Activated CD8-positive, alpha-beta memory T cell treated with anti-CD3 and anti-CD28 coated beads, Interleukin-2, amount 10 ng/mL, durations not matched to agents 7 days and 5 days (primary cell): ENCODE data around the gene ZNF497. TPM values are rescaled to one million over a fixed set of nuclear protein-coding genes. Genes with fewer than 3 reads are reported as not detected.
"Not testable (repeated sequence)": the region's sequence is repeated elsewhere in the genome, so short reads cannot be mapped to it uniquely, and the experiment has no call there.

ENCODE experiments used
- ATAC-seq: fragments of 150-1000 bp; cut with Tn5 transposase; one replicate; pipeline ENCODE4 v1.10.0; 2021; ENCODE audit warnings: moderate library complexity
- CTCF ChIA-PET: fragments of 350-600 bp; sonication (Branson Sonifier 250); formaldehyde crosslinking; loops from one replicate; lab custom pipeline; 2021; ENCODE audit warnings: antibody characterized with exemption; lab: Charles Lee
- DNase-seq: peaks from one replicate; pipeline ENCODE4 v3.0.0-alpha.2; 2020
- H3K27ac Mint-ChIP-seq: one replicate; pipeline ENCODE4 v1.8.0; 2021; ENCODE audit warnings: mild to moderate bottlenecking, mixed read lengths
- H3K27me3 Mint-ChIP-seq: one replicate; pipeline ENCODE4 v1.8.0; 2021; ENCODE audit warnings: mixed read lengths
- H3K36me3 Mint-ChIP-seq: one replicate; pipeline ENCODE4 v1.8.0; 2021; ENCODE audit warnings: mild to moderate bottlenecking, mixed read lengths
- H3K4me1 Mint-ChIP-seq: one replicate; pipeline ENCODE4 v1.8.0; 2021; ENCODE audit warnings: mixed read lengths
- H3K4me3 Mint-ChIP-seq: one replicate; pipeline ENCODE4 v1.8.0; 2021; ENCODE audit warnings: mild to moderate bottlenecking, moderate library complexity, mixed read lengths
- H3K9me3 Mint-ChIP-seq: one replicate; pipeline ENCODE4 v1.8.0; 2022; ENCODE audit warnings: low read depth, mixed read lengths
- total RNA-seq, 2 experiments: library from RNA; stranded (reverse); gene quantifications; one replicate each; pipeline ENCODE4 v1.2.3, GENCODE V29; 2021

Gene ZNF497
- total RNA-seq, 2 experiments from 2014 or later, result 0.87 to 0.91 TPM

DNA sequence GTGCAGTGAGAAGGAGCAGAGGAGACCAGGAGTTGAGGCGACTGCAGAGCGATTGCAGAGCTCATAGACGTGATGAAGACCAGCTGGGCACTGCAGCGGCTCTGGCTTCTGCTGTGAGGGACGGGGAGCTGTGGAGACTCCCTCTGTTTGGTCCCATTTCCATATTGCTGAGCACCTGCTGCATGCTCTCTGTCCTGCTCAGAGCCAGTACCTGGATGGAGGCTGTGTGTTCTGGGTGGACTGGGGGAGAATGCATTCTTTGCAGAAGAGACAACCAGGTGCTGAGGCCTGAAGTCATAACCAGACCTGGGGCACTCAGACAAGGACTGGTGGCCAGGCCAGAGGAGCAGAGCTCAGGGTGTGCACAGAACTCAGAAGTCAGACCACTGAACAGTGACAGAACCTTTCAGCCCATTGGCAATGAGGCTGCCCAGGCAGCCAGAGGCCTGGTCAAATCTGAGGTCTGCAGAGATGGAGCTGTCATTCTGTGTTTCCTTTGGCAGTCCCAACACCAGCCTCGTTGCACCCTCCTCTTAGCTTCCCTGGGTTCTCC lies 8.0 kb downstream of the ZNF497 start:
- H3K9me3 Mint-ChIP-seq, result no peaks in the 10 kb centered on the region
- CTCF ChIA-PET, result no interaction called here
- no peak overlapping the region for H3K4me3 Mint-ChIP-seq
- H3K27ac Mint-ChIP-seq, result no peak overlapping the region
- no peaks in the 10 kb centered on the region for H3K27me3 Mint-ChIP-seq
- DNase-seq (no peak), ATAC-seq (no peak)
- peaks cover 10% of the 10 kb centered on the region for H3K36me3 Mint-ChIP-seq
- H3K4me1 Mint-ChIP-seq, result peaks cover 30% of the 10 kb centered on the region

GRCh38 chr19:58353717-58354477 lies 8.7 kb downstream of the ZNF497 start:
- Mint-ChIP-seq H3K27me3 (no peaks in the 10 kb centered on the region), H3K9me3 (no peaks in the 10 kb centered on the region), H3K27ac (no peak overlapping the region), H3K36me3 (peaks cover 12% of the 10 kb centered on the region), H3K4me1 (peaks cover 37% of the 10 kb centered on the region), H3K4me3 (no peak overlapping the region)
- DNase-seq, result no peak
- no peak for ATAC-seq
- CTCF ChIA-PET, result no interaction called here

- CTCF ChIA-PET, result no interaction called here
- DNase-seq (no peak), ATAC-seq (no peak)
- Mint-ChIP-seq H3K4me3 (no peak within 1 kb of the TSS), H3K4me1 (peaks cover 42% of the 10 kb centered on the region), H3K9me3 (no peaks in the 10 kb centered on the region), H3K27ac (no peak within 1 kb of the TSS), H3K27me3 (no peaks in the 10 kb centered on the region), H3K36me3 (peaks cover 14% of the 10 kb centered on the region)
Observed at GRCh38 chr19:58352760-58353671, 9.5 kb downstream of the ZNF497 start, which contains the start of gene A1BG. A1BG (minus strand) TSS chr19:58353492; CDS start chr19:58353437, 55 bp downstream.

- no peak overlapping the region for H3K4me3 Mint-ChIP-seq
- CTCF ChIA-PET, result no interaction called here
- H3K4me1 Mint-ChIP-seq, result peaks cover 42% of the 10 kb centered on the region
- ATAC-seq, result no peak
- no peaks in the 10 kb centered on the region for H3K27me3 Mint-ChIP-seq
- no peak overlapping the region for H3K27ac Mint-ChIP-seq
- H3K9me3 Mint-ChIP-seq, result no peaks in the 10 kb centered on the region
- peaks cover 14% of the 10 kb centered on the region for H3K36me3 Mint-ChIP-seq
- no peak for DNase-seq
Observed at GRCh38 chr19:58351990-58352755, 10.4 kb downstream of the ZNF497 start.

- DNase-seq, result no peak
- peaks cover 14% of the 10 kb centered on the region for H3K36me3 Mint-ChIP-seq
- CTCF ChIA-PET, result no interaction called here
Observed at GRCh38 chr19:58351558-58351878, 11.0 kb downstream of the ZNF497 start.

GRCh38 chr19:58350871-58351557 lies 11.5 kb downstream of the ZNF497 start:
- peaks cover 14% of the 10 kb centered on the region for H3K36me3 Mint-ChIP-seq
- H3K27me3 Mint-ChIP-seq, result no peaks in the 10 kb centered on the region
- no peak for ATAC-seq
- H3K4me1 Mint-ChIP-seq, result peaks cover 37% of the 10 kb centered on the region
- no peak for DNase-seq
- CTCF ChIA-PET, result no interaction called here
- no peak overlapping the region for H3K27ac Mint-ChIP-seq
- H3K4me3 Mint-ChIP-seq, result no peak overlapping the region
- no peaks in the 10 kb centered on the region for H3K9me3 Mint-ChIP-seq

More at GRCh38 chr19:58351558-58351878, 11.0 kb downstream of the ZNF497 start:
- Mint-ChIP-seq H3K4me1 (peaks cover 40% of the 10 kb centered on the region), H3K27me3 (no peaks in the 10 kb centered on the region), H3K27ac (no peak overlapping the region), H3K9me3 (no peaks in the 10 kb centered on the region), H3K4me3 (no peak overlapping the region)
- no peak for ATAC-seq

GRCh38 chr19:58350001-58350861 lies 12.3 kb downstream of the ZNF497 start:
- H3K36me3 Mint-ChIP-seq, result peaks cover 17% of the 10 kb centered on the region
- DNase-seq (no peak), ATAC-seq (no peak)
- no peaks in the 10 kb centered on the region for H3K9me3 Mint-ChIP-seq
- CTCF ChIA-PET, result no interaction called here
- peak overlapping the region; percentile 44 for H3K4me3 Mint-ChIP-seq
- H3K4me1 Mint-ChIP-seq, result peaks cover 36% of the 10 kb centered on the region
- H3K27ac Mint-ChIP-seq, result no peak overlapping the region
- no peaks in the 10 kb centered on the region for H3K27me3 Mint-ChIP-seq

GRCh38 chr19:58349590-58349989 lies 13.0 kb downstream of the ZNF497 start:
- H3K27ac Mint-ChIP-seq, result peak overlapping the region; percentile 64
- H3K36me3 Mint-ChIP-seq, result peaks cover 17% of the 10 kb centered on the region
- no peaks in the 10 kb centered on the region for H3K9me3 Mint-ChIP-seq
- DNase-seq (no peak), ATAC-seq (no peak)
- peak overlapping the region; percentile 44 for H3K4me3 Mint-ChIP-seq
- CTCF ChIA-PET, result interaction anchor here (1.4 kb wide), 1 partner anchor 167 kb away, joined by 3 read pairs; no protein-coding TSS in a partner anchor
- H3K4me1 Mint-ChIP-seq, result peaks cover 30% of the 10 kb centered on the region
- no peaks in the 10 kb centered on the region for H3K27me3 Mint-ChIP-seq

DNA sequence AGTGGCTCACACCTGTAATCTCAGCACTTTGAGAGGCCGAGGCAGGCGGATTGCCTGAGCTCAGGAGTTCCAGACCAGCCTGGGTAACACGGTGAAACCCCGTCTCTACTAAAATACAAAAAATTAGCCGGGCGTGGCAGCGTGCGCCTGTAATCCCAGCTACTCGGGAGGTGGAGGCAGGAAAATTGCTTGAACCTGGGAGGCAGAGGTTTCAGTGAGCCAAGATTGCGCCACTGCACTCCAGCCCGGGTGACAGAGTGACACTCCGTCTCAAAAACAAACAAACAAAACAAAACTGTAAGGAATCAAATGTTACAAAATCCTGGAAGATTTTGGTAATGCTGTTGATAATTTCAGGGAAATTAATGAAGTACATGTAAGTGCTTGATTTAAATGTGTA lies 14.5 kb downstream of the ZNF497 start:
- not testable (repeated sequence) for DNase-seq, H3K9me3 Mint-ChIP-seq, H3K27me3 Mint-ChIP-seq
- peak overlapping the region; percentile 94 for H3K4me3 Mint-ChIP-seq
- CTCF ChIA-PET, result interaction anchor here (1.2 to 1.9 kb wide), 9 partner anchors 15 to 171 kb away, joined by 3 to 16 read pairs (median 3); partner anchors contain the start of genes ZBTB45, ZNF497 and ZNF584
- H3K36me3 Mint-ChIP-seq, result peaks cover 19% of the 10 kb centered on the region
- peaks cover 26% of the 10 kb centered on the region for H3K4me1 Mint-ChIP-seq
- peak overlapping the region; percentile 89 for H3K27ac Mint-ChIP-seq
- peak; percentile 5 for ATAC-seq

- peaks cover 22% of the 10 kb centered on the region for H3K36me3 Mint-ChIP-seq
- H3K27ac Mint-ChIP-seq, result peak overlapping the region; percentile 89
- peaks cover 26% of the 10 kb centered on the region for H3K4me1 Mint-ChIP-seq
- ATAC-seq (peak; percentile 97), DNase-seq (peak; percentile 83)
- CTCF ChIA-PET, result interaction anchor here (1.3 to 1.9 kb wide), 7 partner anchors 15 to 172 kb away, joined by 3 to 16 read pairs (median 3); partner anchors contain the start of genes ZBTB45, ZNF497 and ZNF584
- peak overlapping the region; percentile 94 for H3K4me3 Mint-ChIP-seq
- no peaks in the 10 kb centered on the region for H3K9me3 Mint-ChIP-seq
- no peaks in the 10 kb centered on the region for H3K27me3 Mint-ChIP-seq
Observed at GRCh38 chr19:58346961-58347929, 15.3 kb downstream of the ZNF497 start.

DNA sequence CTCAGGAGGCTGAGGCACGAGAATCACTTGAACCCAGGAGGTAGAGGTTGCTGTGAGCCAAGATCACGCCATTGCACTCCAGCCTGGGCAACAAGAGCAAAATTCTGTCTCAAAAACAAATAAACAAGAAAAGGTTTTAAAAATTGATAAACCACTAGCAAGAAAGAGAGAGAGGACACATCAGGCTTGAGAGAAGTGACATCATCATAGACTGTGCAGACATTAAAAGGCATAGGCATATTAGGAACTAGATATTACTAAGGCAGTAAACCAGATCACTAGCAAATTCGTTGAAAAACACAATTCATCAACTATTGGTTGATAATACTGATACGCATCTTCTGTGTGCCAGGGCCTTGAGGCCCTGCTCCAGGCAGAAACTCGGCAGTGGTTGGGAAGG lies 17.0 kb downstream of the ZNF497 start:
- DNase-seq (no peak), ATAC-seq (no peak)
- Mint-ChIP-seq H3K27me3 (no peaks in the 10 kb centered on the region), H3K36me3 (peaks cover 24% of the 10 kb centered on the region), H3K4me3 (peak overlapping the region; percentile 94), H3K4me1 (peaks cover 26% of the 10 kb centered on the region), H3K9me3 (no peaks in the 10 kb centered on the region), H3K27ac (peak overlapping the region; percentile 13)
- CTCF ChIA-PET, result no interaction called here
